GM18505 (cell line): Measurements from ENCODE around the gene GP1BA.
"Not testable (repeated sequence)": the region's sequence is repeated elsewhere in the genome, so short reads cannot be mapped to it uniquely, and the experiment has no call there.

Experiments used
- ATAC-seq: cut with Tn5 transposase; IDR thresholded peaks from one replicate; pipeline ENCODE4 v1.9.1; 2021; ENCODE audit not compliant: unreplicated experiment
- POLR2A ChIP-seq: IDR thresholded peaks from 4 replicates; pipeline ENCODE4 v1.6.1; 2011; ENCODE audit warnings: borderline replicate concordance; ENCODE audit not compliant: insufficient read depth, insufficient read length; ENCODE audit errors: extremely low read depth

GP1BA gene

DNA sequence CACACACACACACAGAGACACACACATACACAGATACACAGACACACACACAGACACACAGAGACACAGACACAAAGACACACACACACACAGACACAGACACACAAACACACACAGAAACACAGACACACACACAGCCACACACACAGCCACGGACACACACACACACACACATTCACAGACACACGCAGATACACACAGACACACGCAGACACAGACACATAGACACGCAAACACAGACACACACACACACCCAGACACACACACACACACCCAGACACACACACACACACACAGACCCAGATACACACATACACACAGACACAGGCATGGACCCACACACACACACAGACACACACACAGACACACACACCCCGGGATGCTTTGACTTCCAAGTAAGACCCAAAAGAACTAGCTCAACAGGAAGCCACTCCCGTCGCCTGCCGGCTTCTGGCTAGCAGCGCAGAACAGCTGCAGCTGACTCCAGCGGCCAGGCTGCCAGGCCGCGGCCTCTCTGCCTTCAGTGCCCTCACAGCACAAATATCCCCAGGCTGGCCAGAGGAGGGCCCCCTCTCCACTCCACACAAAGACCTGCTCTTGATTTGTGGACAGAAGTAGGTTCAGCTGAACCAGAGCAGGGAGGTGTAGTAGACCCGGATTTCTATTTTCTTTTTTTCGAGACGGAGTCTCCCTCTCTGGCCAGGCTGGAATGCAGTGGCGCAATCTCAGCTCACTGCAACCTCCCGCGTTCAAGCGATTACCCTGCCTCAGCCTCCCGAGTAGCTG, 23.2 kb upstream of the GP1BA start:
- no peak for TF ChIP-seq POLR2A
- ATAC-seq, result no peak

DNA sequence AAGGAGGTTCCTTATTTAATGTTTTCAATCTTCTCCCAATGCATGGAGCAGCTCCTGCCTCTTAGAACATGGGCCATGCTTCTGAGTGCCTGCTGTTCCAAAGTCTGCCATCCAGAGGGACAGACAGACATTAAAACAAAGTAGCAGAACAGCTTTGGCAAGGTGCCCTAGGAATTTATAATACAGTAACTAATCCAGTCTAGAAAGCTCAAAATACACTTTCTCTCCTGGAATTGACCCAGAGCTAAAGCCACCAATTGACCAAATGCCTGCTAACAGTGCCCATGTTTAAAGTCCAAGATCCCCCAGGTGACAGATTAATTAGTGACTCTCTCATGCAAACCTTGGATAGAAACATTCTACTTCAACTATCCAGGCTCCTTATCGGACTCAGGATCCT, 18.1 kb upstream of the GP1BA start:
- TF ChIP-seq POLR2A, result no peak
- no peak for ATAC-seq

DNA sequence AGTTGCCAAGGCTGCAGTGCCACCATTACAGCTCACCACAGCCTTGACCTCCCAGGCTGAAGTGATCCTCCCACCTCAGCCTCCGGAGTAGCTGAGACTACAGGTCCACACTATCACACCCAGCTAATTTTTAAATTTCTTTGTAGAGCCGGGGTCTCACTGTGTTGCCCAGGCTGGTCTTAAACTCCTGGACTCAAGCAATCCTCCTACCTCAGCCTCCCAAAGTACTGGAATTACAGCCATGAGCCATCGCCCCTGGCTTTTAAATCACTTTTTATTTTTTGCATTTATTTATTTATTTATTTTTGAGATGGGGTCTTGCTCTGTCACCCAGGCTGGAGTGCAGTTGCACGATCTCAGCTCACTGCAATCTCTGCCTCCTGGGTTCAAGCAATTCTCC, 17.5 kb upstream of the GP1BA start:
- not testable (repeated sequence) for ATAC-seq

DNA sequence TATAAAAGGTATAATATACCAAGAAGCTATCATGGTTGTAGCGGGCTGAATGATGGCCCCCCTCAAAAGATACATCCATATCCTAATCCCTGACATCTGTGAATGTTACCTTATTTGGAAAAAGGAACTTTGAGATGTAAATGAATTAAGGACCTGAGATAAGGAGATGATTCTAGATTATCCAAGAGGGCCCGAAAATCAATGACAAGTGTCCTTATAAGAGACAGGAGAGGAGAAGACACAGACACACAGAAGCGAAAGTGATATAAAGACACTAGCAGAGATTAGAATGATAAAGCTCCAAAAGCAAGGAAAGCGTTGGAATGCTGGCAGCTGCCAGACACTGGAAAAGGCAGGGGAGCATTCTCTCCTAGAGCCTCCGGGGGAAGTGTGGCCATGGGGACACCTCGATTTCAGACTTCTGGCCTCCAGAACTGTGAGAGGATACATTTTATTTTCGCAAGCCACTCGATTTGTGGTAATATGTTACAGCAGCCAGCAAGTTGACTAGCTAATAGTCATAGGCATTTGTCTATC, 12.5 kb upstream of the GP1BA start:
- no peak for TF ChIP-seq POLR2A
- ATAC-seq, result no peak

DNA sequence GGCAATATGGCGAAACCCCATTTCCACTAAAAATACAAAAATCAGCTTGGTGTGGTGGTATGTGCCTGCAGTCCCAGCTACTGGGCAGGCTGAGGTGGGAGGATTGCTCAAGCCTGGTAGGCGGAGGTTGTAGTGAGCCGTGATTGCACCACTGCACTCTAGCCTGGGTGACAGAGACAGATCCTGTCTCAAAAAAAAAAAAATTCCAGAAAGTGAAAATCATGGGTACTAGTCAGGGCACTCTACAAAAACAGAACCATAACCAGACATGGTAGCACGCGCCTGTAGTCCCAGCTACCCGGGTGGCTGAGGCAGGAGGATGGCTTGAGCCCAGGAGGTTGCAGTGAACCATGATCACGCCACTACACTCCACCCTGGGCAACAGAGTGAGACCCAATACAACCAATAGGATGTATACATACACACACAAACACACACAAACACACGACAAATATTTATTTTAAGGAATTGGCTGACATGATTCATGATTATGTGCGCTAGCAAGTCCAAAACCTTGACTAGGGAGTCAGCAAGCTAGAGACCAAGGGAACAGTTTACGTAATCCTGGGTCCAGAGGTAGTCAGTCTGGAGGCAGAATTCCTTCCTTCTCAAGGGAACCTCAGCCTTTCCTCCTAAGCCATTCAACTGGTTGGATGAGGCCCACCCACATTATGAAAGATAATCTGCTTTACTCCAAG, 11.6 kb upstream of the GP1BA start:
- no peak for TF ChIP-seq POLR2A
- ATAC-seq, result no peak

DNA sequence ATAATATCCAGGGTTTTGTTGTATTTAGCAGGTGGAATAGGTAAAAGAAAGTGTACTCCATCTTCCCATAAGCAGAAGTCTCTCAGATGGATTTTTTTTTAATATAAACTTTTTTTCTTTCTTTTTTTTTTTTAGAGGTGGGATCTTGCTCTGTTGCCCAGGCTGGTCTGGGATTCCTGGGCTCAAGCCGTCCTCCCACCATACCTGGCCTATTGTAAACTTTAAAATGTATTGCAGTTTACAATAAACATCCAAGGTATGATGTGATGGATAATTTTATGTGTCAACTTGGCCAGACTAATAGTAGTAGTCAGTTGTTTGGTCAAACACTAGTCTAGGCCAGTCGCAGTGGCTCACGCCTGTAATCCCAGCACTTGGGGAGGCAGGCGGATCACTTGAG, 10.8 kb upstream of the GP1BA start:
- ATAC-seq, result no peak

DNA sequence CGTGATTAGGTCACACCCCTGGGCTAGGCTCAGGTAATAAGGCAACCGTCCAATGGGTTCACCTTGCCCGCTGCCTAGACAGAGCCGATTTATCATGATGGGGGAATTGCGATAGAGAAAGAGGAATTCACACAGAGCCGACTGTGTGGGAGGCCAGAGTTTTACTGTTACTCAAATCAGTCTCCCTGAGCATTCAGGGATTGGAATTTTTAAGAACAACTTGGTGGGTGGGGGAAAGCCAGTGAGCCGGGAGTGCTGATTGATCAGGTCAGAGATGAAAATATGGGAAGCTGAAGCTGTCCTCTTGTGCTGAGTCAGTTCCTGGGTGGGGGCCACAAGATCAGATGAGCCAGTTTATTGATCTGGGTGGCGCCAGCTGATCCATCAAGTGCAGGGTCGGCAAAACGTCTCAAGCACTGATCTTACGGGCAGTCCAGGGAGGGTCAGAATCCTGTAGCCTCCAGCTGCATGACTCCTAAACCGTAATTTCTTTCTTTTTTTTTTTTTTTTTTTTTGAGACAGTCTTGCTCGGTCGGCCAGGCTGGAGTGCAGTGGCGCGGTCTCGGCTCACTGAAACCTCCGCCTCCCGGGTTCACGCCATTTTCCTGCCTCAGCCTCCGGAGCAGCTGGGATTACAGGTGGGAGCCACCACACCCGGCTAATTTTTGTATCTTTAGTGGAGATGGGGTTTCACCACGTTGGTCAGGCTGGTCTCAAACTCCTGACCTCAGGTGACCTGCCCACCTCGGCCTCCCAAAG, 5.3 kb upstream of the GP1BA start:
- ATAC-seq, result not testable (repeated sequence)

More for the DNA sequence above, 10.8 kb upstream of the GP1BA start:
- TF ChIP-seq POLR2A, result no peak

DNA sequence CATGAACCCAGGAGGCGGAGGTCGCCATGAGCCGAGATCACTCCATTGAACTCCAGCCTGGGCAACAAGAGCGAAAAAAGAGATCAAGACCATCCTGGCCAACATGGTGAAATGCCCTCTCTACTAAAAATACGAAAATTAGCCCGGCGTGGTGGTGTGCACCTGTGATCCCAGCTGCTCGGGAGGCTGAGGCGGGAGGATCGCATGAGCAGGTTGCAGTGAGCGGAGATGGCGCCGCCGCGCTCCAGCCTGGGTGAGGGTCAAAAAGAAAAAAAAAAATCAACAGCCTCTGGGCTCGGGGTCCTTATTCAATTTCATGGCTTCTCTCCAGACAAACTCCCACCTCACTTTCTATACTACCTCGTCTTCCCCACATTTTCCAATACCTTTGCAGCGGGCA, 3.2 kb upstream of the GP1BA start:
- no peak for TF ChIP-seq POLR2A
- no peak for ATAC-seq

DNA sequence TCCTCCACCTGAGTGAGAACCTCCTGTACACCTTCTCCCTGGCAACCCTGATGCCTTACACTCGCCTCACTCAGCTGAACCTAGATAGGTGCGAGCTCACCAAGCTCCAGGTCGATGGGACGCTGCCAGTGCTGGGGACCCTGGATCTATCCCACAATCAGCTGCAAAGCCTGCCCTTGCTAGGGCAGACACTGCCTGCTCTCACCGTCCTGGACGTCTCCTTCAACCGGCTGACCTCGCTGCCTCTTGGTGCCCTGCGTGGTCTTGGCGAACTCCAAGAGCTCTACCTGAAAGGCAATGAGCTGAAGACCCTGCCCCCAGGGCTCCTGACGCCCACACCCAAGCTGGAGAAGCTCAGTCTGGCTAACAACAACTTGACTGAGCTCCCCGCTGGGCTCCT, 679 bp downstream of the GP1BA start:
- ATAC-seq, result no peak
- TF ChIP-seq POLR2A, result no peak

DNA sequence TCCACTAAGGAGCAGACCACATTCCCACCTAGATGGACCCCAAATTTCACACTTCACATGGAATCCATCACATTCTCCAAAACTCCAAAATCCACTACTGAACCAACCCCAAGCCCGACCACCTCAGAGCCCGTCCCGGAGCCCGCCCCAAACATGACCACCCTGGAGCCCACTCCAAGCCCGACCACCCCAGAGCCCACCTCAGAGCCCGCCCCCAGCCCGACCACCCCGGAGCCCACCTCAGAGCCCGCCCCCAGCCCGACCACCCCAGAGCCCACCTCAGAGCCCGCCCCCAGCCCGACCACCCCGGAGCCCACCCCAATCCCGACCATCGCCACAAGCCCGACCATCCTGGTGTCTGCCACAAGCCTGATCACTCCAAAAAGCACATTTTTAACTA, 1.6 kb downstream of the GP1BA start:
- ATAC-seq, result no peak
- TF ChIP-seq POLR2A, result no peak

DNA sequence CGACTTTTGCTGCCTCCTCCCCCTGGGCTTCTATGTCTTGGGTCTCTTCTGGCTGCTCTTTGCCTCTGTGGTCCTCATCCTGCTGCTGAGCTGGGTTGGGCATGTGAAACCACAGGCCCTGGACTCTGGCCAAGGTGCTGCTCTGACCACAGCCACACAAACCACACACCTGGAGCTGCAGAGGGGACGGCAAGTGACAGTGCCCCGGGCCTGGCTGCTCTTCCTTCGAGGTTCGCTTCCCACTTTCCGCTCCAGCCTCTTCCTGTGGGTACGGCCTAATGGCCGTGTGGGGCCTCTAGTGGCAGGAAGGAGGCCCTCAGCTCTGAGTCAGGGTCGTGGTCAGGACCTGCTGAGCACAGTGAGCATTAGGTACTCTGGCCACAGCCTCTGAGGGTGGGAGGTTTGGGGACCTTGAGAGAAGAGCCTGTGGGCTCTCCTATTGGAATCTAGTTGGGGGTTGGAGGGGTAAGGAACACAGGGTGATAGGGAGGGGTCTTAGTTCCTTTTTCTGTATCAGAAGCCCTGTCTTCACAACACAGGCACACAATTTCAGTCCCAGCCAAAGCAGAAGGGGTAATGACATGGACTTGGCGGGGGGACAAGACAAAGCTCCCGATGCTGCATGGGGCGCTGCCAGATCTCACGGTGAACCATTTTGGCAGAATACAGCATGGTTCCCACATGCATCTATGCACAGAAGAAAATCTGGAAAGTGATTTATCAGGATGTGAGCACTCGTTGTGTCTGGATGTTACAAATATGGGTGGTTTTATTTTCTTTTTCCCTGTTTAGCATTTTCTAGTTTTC, 2.3 kb downstream of the GP1BA start:
- TF ChIP-seq POLR2A, result no peak
- ATAC-seq, result no peak

DNA sequence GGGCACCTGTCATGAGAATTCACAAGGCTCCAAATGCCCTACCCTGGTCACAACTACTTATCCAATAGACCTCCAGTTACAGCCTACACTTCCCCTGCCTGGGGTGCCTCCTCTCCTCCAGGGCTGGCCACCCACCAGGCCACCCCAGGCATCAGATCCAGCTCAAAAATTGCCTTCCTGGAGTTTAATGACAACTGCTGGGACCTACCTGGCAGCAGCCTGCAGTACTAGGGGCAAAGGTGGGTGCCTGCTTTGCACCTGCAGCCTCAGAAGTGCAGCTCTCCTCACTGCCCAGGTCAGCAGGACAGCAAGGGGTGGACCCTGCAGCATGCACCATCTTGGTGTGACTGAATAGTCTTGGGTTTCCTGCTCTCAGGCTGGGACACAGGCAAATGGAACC, 3.6 kb downstream of the GP1BA start:
- TF ChIP-seq POLR2A, result no peak
- no peak for ATAC-seq

DNA sequence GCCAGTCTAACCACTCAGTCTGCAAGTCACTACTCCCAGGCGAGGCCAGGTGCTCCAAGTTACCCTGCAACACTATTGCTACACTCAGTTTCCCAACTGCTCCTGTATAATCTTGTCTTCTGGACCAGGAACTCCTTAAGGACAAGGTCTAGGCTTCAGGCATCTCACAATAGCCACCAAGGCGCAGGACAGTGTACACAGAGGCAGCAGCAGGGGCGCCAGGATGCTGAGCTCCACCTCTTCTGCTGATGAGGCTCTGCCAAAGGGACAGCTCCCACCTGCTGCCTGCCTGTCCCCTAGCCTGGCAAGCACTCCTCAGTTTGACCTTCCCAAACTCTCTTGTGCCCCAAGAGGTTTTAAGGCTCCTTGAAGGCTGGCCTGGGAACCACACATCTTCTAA, 4.4 kb downstream of the GP1BA start:
- TF ChIP-seq POLR2A, result no peak
- ATAC-seq, result no peak
